A549 (cell line): ENCODE results near the gene XIRP1. TPM values are rescaled to one million over a fixed set of nuclear protein-coding genes. Genes with fewer than 3 reads are reported as not detected.

ENCODE experiments used
- ATAC-seq, 2 experiments: fragments of 200-7000 bp in 1 of 2; fragments of >200 bp in 1 of 2; cut with Nextera tagmentation in 1 of 2; cut with Tn5 transposase in 1 of 2; 3 replicates each; pipeline versions ENCODE4 v1.8.0 to v1.9.1; 2018 to 2020; ENCODE audit warnings: mild to moderate bottlenecking in 1 of 2, moderate library complexity in 1 of 2
- CTCF ChIA-PET: fragments of 300-600 bp; sonication (Branson Sonifier 250); formaldehyde crosslinking; extraction: SDS; loops from one replicate; lab custom pipeline; 2021; ENCODE audit warnings: antibody characterized with exemption, inconsistent platforms; lab: Yijun Ruan, JAX
- POLR2A ChIA-PET: fragments of 350-600 bp; formaldehyde crosslinking; extraction: SDS; loops from one replicate; lab custom pipeline; 2021; ENCODE audit warnings: antibody characterized with exemption, inconsistent platforms; lab: Yijun Ruan, JAX
- DNase-seq, 2 experiments: peaks; one replicate each; pipeline versions ENCODE4 v3.0.0 to v3.0.0-alpha.2; 2011 to 2016; ENCODE audit warnings: low read depth in 1 of 2, low spot score in 1 of 2
- FAIRE-seq: peaks from 2 replicates; lab custom pipeline; 2011; peaks lifted over from hg19 to GRCh38; lab: Jason Lieb, UNC
- H3K27ac ChIP-seq, 2 experiments: fragments of >200 bp; sonication (Bioruptor Twin); formaldehyde crosslinking; 3 replicates each; pipeline ENCODE4 v1.5.1; 2016 to 2017
- H3K4me1 ChIP-seq: fragments of >200 bp; sonication (Bioruptor Twin); formaldehyde crosslinking; 3 replicates; pipeline ENCODE4 v1.6.1; 2016
- H3K4me2 ChIP-seq: fragments of >200 bp; sonication (Bioruptor Twin); formaldehyde crosslinking; 3 replicates; pipeline ENCODE4 v1.6.1; 2016
- H3K4me3 ChIP-seq: fragments of >200 bp; sonication (Bioruptor Twin); formaldehyde crosslinking; 3 replicates; pipeline ENCODE4 v1.5.1; 2016
- H3K9me3 ChIP-seq: fragments of >200 bp; sonication (Bioruptor Twin); formaldehyde crosslinking; 3 replicates; pipeline ENCODE4 v1.6.1; 2016
- BCL3 ChIP-seq: fragments of >200 bp; sonication (Bioruptor Twin); formaldehyde crosslinking; IDR thresholded peaks from 3 replicates; pipeline ENCODE4 v1.6.1; 2016
- CEBPB ChIP-seq, 2 experiments: fragments of >200 bp in 1 of 2; sonication (Bioruptor Twin) in 1 of 2; formaldehyde crosslinking in 1 of 2; IDR thresholded peaks; 2 replicates each; pipeline ENCODE4 v1.6.1; 2012 to 2016
- E2F6 ChIP-seq: IDR thresholded peaks from 2 replicates; pipeline ENCODE4 v1.6.1; 2012; ENCODE audit warnings: low read depth, borderline replicate concordance
- EP300 ChIP-seq, 2 experiments: fragments of >200 bp; sonication (Bioruptor Twin); formaldehyde crosslinking; IDR thresholded peaks; 2 replicates in 1 of 2; 3 replicates in 1 of 2; pipeline ENCODE4 v1.6.1; 2016 to 2017
- ESRRA ChIP-seq: fragments of 150-350 bp; IDR thresholded peaks from 2 replicates; pipeline ENCODE4 v1.6.1; 2014; ENCODE audit warnings: mild to moderate bottlenecking, low read length, borderline replicate concordance
- FOSL2 ChIP-seq, 2 experiments: fragments of 450-650 bp in 1 of 2; fragments of >200 bp in 1 of 2; sonication (Bioruptor Twin) in 1 of 2; formaldehyde crosslinking; IDR thresholded peaks; 2 replicates each; pipeline versions ENCODE4 v1.5.0 to v1.6.1; 2016 to 2020; ENCODE audit warnings: mild to moderate bottlenecking in 1 of 2, moderate library complexity in 1 of 2
- HDAC2 ChIP-seq: fragments of 200-600 bp; sonication (generic); IDR thresholded peaks from 2 replicates; pipeline ENCODE4 v1.6.1; 2016
- HES2 ChIP-seq: fragments of >200 bp; sonication (Bioruptor Twin); formaldehyde crosslinking; IDR thresholded peaks from 2 replicates; pipeline ENCODE4 v1.6.1; 2016
- HEYL ChIP-seq: fragments of 250-450 bp; sonication (Bioruptor Pico); IDR thresholded peaks from 2 replicates; pipeline ENCODE4 v1.8.0; 2021; ENCODE audit warnings: mild to moderate bottlenecking, moderate library complexity
- HMGXB4 ChIP-seq: fragments of 250-450 bp; sonication (Bioruptor Pico); IDR thresholded peaks from 2 replicates; pipeline ENCODE4 v1.5.0; 2021; ENCODE audit warnings: mild to moderate bottlenecking, moderate library complexity, borderline replicate concordance
- JUN ChIP-seq, 2 experiments: fragments of >200 bp; sonication (Bioruptor Twin); formaldehyde crosslinking; IDR thresholded peaks; 2 replicates in 1 of 2; 3 replicates in 1 of 2; pipeline ENCODE4 v1.6.1; 2016 to 2017
- JUNB ChIP-seq: fragments of >200 bp; sonication (Bioruptor Twin); formaldehyde crosslinking; IDR thresholded peaks from 2 replicates; pipeline ENCODE4 v1.6.1; 2016
- MAFK ChIP-seq: fragments of 450-650 bp; IDR thresholded peaks from 2 replicates; pipeline ENCODE4 v1.6.1; 2014; ENCODE audit not compliant: partially characterized antibody
- MAX ChIP-seq: IDR thresholded peaks from 2 replicates; pipeline ENCODE4 v1.6.1; 2012
- MAZ ChIP-seq: fragments of 150-350 bp; IDR thresholded peaks from 2 replicates; pipeline ENCODE4 v1.6.1; 2014; ENCODE audit warnings: antibody characterized with exemption, low read depth, low read length, borderline replicate concordance
- NFE2L2 ChIP-seq: fragments of 150-350 bp; conservative IDR thresholded peaks from 2 replicates; pipeline ENCODE4 v1.6.1; 2014; ENCODE audit warnings: low read length
- NPAS2 ChIP-seq: fragments of 250-450 bp; sonication (Bioruptor Pico); IDR thresholded peaks from 2 replicates; pipeline ENCODE4 v1.8.0; 2022; ENCODE audit warnings: mild to moderate bottlenecking, moderate library complexity, borderline replicate concordance
- NR3C1 ChIP-seq: fragments of >200 bp; sonication (Bioruptor Twin); formaldehyde crosslinking; IDR thresholded peaks from 3 replicates; pipeline ENCODE4 v1.6.1; 2017
- PBX3 ChIP-seq: IDR thresholded peaks from 2 replicates; pipeline ENCODE4 v1.6.1; 2012
- POLR2A ChIP-seq: IDR thresholded peaks from 2 replicates; pipeline ENCODE4 v1.6.1; 2012; ENCODE audit warnings: mild to moderate bottlenecking, low read length
- RAD21 ChIP-seq, 2 experiments: fragments of >200 bp in 1 of 2; sonication (Bioruptor Twin) in 1 of 2; formaldehyde crosslinking in 1 of 2; IDR thresholded peaks in 1 of 2; conservative IDR thresholded peaks in 1 of 2; 2 replicates in 1 of 2; 3 replicates in 1 of 2; pipeline ENCODE4 v1.6.1; 2012 to 2018; ENCODE audit warnings: inconsistent platforms in 1 of 2
- REST ChIP-seq: fragments of 200-600 bp; sonication (generic); IDR thresholded peaks from 2 replicates; pipeline ENCODE4 v1.6.1; 2016; ENCODE audit warnings: antibody characterized with exemption, mild to moderate bottlenecking, moderate library complexity
- RFX5 ChIP-seq: fragments of 450-650 bp; IDR thresholded peaks from 2 replicates; pipeline ENCODE4 v1.7.1; 2014; ENCODE audit warnings: antibody characterized with exemption, mild to moderate bottlenecking, moderate library complexity
- RNF2 ChIP-seq: fragments of 200-600 bp; sonication (generic); IDR thresholded peaks from 2 replicates; pipeline ENCODE4 v1.6.1; 2016; ENCODE audit warnings: low read depth, mild to moderate bottlenecking, antibody characterized with exemption, moderate library complexity, borderline replicate concordance
- SMC3 ChIP-seq: fragments of >200 bp; sonication (Bioruptor Twin); formaldehyde crosslinking; IDR thresholded peaks from 3 replicates; pipeline ENCODE4 v1.6.1; 2018; ENCODE audit warnings: inconsistent platforms
- TFCP2L1 ChIP-seq: fragments of 250-450 bp; sonication (Bioruptor Pico); IDR thresholded peaks from 2 replicates; pipeline ENCODE4 v1.5.0; 2021; ENCODE audit warnings: mild to moderate bottlenecking
- USF2 ChIP-seq: fragments of 450-650 bp; IDR thresholded peaks from 2 replicates; pipeline ENCODE4 v1.6.1; 2014; ENCODE audit warnings: antibody characterized with exemption
- ZFP36 ChIP-seq: fragments of 450-650 bp; IDR thresholded peaks from 2 replicates; pipeline ENCODE4 v1.6.1; 2014; ENCODE audit warnings: borderline replicate concordance; ENCODE audit not compliant: partially characterized antibody
- ZSCAN20 ChIP-seq: fragments of 250-450 bp; sonication (Bioruptor Pico); IDR thresholded peaks from 2 replicates; pipeline ENCODE4 v1.8.0; 2022; ENCODE audit warnings: mild to moderate bottlenecking, moderate library complexity
- WGBS: methylation state at CpG from one replicate; pipeline ENCODE4 v1.1.6; 2017; ENCODE audit errors: missing lambda C conversion rate; 5-methylcytosine and 5-hydroxymethylcytosine counted together
- polyA plus RNA-seq, 4 experiments: library from polyadenylated mRNA; depleted of rRNA in 3 of 4; stranded (reverse); fragments of >200 nt; fragmentation: RNase III in 1 of 4; extraction: RNeasy Plus Mini Kit Qiagen cat#74134 plus additional on column Dnase treatment in 1 of 4; gene quantifications; 2 replicates in 3 of 4; 3 replicates in 1 of 4; pipeline ENCODE4 v1.2.3, GENCODE V29; 2011 to 2017

Gene XIRP1
- polyA plus RNA-seq, 2 of the 4 experiments (the other 2 are of a cell fraction) = not detected

GRCh38 chr3:39150803-39151631 is 41.4 kb downstream of the XIRP1 start:
- H3K4me1 ChIP-seq = peaks cover 65% of the 10 kb centered on the region
- peak overlapping the region; percentile 99 for H3K4me2 ChIP-seq
- no peak for FAIRE-seq
- H3K4me3 ChIP-seq = peak overlapping the region; percentile 95
- ChIA-PET CTCF (interaction anchor here (0.7 to 2.4 kb wide), 5 partner anchors 9 to 120 kb away, joined by 3 to 7 read pairs (median 3); no protein-coding TSS in a partner anchor), POLR2A (interaction anchor here (0.6 to 2.0 kb wide), 6 partner anchors 10 to 43 kb away, joined by 3 to 9 read pairs (median 5); partner anchors contain the start of genes GORASP1 and TTC21A)
- 8% methylated on average over 8 of the region's 9 CpGs for WGBS
- H3K27ac ChIP-seq = peak overlapping the region; percentile 94 to 96
- ATAC-seq = peak; percentile 14 to 24
- no peaks in the 10 kb centered on the region for H3K9me3 ChIP-seq
- peak; percentile 72 to 88 for DNase-seq
- no peak for TF ChIP-seq CEBPB (IDR thresholded peaks at IDR 0.05)
- no peak for TF ChIP-seq NPAS2 (CRISPR knock-in tag)
- no peak for TF ChIP-seq RNF2
- 0 out of 5 replicates have a peak, but pooled peaks of 1 of the 2 experiments have one; percentile 7 for TF ChIP-seq RAD21 (conservative IDR thresholded peaks at IDR 0.05 in 1 of 2, IDR thresholded peaks at IDR 0.05 in 1 of 2)
- peak; percentile 59; the same call in 1 of the 3 replicates for TF ChIP-seq BCL3
- TF ChIP-seq PBX3 = 0 out of 2 replicates have a peak, but pooled peaks have one; percentile 39
- TF ChIP-seq RFX5 = no peak
- no peak for TF ChIP-seq NFE2L2
- peak in 1 of 2 experiments; percentile 52; a peak in 2 of 5 replicates for TF ChIP-seq EP300 (IDR thresholded peaks at IDR 0.05)
- no peak for TF ChIP-seq E2F6
- TF ChIP-seq NR3C1 = no peak
- TF ChIP-seq REST = no peak
- TF ChIP-seq FOSL2 (IDR thresholded peaks at IDR 0.05) = peak; percentile 74
- peak; percentile 95 for TF ChIP-seq FOSL2 (CRISPR knock-in tag; IDR thresholded peaks at IDR 0.05)
- TF ChIP-seq ZFP36 = no peak
- TF ChIP-seq TFCP2L1 (CRISPR knock-in tag) = no peak
- TF ChIP-seq HDAC2 = no peak
- no peak for TF ChIP-seq SMC3
- TF ChIP-seq MAFK = peak; percentile 14
- no peak for TF ChIP-seq HMGXB4 (CRISPR knock-in tag)
- TF ChIP-seq HES2 = no peak
- no peak for TF ChIP-seq ESRRA
- no peak for TF ChIP-seq USF2
- no peak for TF ChIP-seq POLR2A
- no peak for TF ChIP-seq ZSCAN20 (CRISPR knock-in tag)
- TF ChIP-seq MAZ = no peak
- peak; percentile 77 for TF ChIP-seq JUNB
- peak; percentile 36 to 48; a peak in 2 of 5 replicates for TF ChIP-seq JUN (IDR thresholded peaks at IDR 0.05)
- TF ChIP-seq MAX = peak; percentile 62
- no peak for TF ChIP-seq HEYL (CRISPR knock-in tag)
